ENCODE measurements around the gene SRPRB. TPM values are rescaled to one million over a fixed set of nuclear protein-coding genes. Genes with fewer than 3 reads are reported as not detected.

SRPRB gene
- total RNA-seq, 1 donor: 112 TPM

DNA sequence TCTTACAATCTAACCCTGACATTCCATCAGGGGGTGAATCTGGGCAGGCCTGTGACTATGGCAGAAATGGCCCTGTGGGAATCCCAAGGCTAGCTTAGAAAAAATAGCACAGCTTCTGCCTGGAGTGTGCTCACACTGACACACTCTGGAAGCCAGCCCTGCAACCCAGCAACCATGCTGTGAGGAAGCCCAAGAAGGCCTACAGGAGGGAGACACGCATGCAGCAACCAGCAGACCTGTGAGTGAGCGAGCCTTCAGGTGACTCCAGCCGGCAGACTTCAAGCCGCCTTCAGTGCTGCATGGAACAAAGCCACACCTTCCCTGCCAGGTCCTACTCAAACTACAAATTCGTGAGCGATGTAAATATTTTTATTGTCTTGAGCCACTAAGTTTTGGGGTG lies 64.0 kb downstream of the SRPRB start:
- no peak for DNase-seq (ENCODE audit: low read depth)
- TF ChIP-seq, protein P1, sequence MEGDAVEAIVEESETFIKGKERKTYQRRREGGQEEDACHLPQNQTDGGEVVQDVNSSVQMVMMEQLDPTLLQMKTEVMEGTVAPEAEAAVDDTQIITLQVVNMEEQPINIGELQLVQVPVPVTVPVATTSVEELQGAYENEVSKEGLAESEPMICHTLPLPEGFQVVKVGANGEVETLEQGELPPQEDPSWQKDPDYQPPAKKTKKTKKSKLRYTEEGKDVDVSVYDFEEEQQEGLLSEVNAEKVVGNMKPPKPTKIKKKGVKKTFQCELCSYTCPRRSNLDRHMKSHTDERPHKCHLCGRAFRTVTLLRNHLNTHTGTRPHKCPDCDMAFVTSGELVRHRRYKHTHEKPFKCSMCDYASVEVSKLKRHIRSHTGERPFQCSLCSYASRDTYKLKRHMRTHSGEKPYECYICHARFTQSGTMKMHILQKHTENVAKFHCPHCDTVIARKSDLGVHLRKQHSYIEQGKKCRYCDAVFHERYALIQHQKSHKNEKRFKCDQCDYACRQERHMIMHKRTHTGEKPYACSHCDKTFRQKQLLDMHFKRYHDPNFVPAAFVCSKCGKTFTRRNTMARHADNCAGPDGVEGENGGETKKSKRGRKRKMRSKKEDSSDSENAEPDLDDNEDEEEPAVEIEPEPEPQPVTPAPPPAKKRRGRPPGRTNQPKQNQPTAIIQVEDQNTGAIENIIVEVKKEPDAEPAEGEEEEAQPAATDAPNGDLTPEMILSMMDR (IDR thresholded peaks at IDR 0.05; ENCODE audit: insufficient read depth, low read depth, low read length): no peak
- H3K4me3 ChIP-seq (ENCODE audit: low read depth, low read length): no peak overlapping the region

- no peak for DNase-seq (ENCODE audit: low read depth)
- H3K4me3 ChIP-seq (ENCODE audit: low read depth, low read length): no peak overlapping the region
- TF ChIP-seq, protein P1 (IDR thresholded peaks at IDR 0.05; ENCODE audit: insufficient read depth, low read depth, low read length): no peak
Observed at GRCh38 chr3:133870822-133871221, 65.2 kb downstream of the SRPRB start.

Other genes with a start within 250 kb of the SRPRB start
- gene CDV3, start 232.1 kb upstream of the SRPRB start, total RNA-seq: 184 and 277 TPM in 2 replicates
- gene TOPBP1, start 143.9 kb upstream of the SRPRB start, total RNA-seq: 42.2 and 51.4 TPM in 2 replicates
- gene TF, start 59.4 kb upstream of the SRPRB start, total RNA-seq: under 0.01 TPM in 1 of 2 replicates, not detected in the other
- 0.32 and 0.86 TPM in 2 replicates for gene RAB6B, start 90.1 kb downstream of the SRPRB start, total RNA-seq
- 0.32 and 0.43 TPM in 2 replicates for gene SLCO2A1, start 224.1 kb downstream of the SRPRB start, total RNA-seq